ENCODE data around the gene FNTB. TPM values are rescaled to one million over a fixed set of nuclear protein-coding genes. Genes with fewer than 3 reads are reported as not detected.

The FNTB gene
- total RNA-seq, 1 donor from 2014 or later, result 22.4 TPM

- no peaks in the 10 kb centered on the region for H3K9me3 Mint-ChIP-seq (ENCODE audit: low read depth)
- no peak for DNase-seq (ENCODE audit: low spot score, unreplicated experiment)
- peak overlapping the region; percentile 91 for H3K27ac Mint-ChIP-seq
- H3K36me3 Mint-ChIP-seq (ENCODE audit: insufficient read depth), result no peaks in the 10 kb centered on the region
- H3K4me1 Mint-ChIP-seq (ENCODE audit: low read depth), result peaks cover 14% of the 10 kb centered on the region
- peaks cover 18% of the 10 kb centered on the region for H3K27me3 Mint-ChIP-seq
- no peak overlapping the region for H3K4me3 Mint-ChIP-seq (ENCODE audit: low read depth)
- no peak for TF ChIP-seq CTCF (IDR thresholded peaks at IDR 0.05; ENCODE audit: unreplicated experiment)
Observed at GRCh38 chr14:64979336-64980074, 7.2 kb upstream of the FNTB start.

- no peak overlapping the region for H3K27ac Mint-ChIP-seq
Observed at GRCh38 chr14:64983439-64984310, 3.0 kb upstream of the FNTB start.

GRCh38 chr14:64987438-64987767, 708 bp downstream of the FNTB start:
- Mint-ChIP-seq H3K27me3 (peaks cover 23% of the 10 kb centered on the region), H3K27ac (peak overlapping the region; percentile 99), H3K4me3 (ENCODE audit: low read depth) (peak overlapping the region; percentile 97), H3K4me1 (ENCODE audit: low read depth) (peaks cover 12% of the 10 kb centered on the region), H3K36me3 (ENCODE audit: insufficient read depth) (no peaks in the 10 kb centered on the region), H3K9me3 (ENCODE audit: low read depth) (no peaks in the 10 kb centered on the region)
- DNase-seq (ENCODE audit: low spot score, unreplicated experiment), result no peak
- TF ChIP-seq CTCF (IDR thresholded peaks at IDR 0.05; ENCODE audit: unreplicated experiment), result no peak

More at GRCh38 chr14:64983439-64984310, 3.0 kb upstream of the FNTB start:
- Mint-ChIP-seq H3K27me3 (peaks cover 27% of the 10 kb centered on the region), H3K36me3 (ENCODE audit: insufficient read depth) (no peaks in the 10 kb centered on the region), H3K9me3 (ENCODE audit: low read depth) (no peaks in the 10 kb centered on the region), H3K4me3 (ENCODE audit: low read depth) (peak overlapping the region; percentile 35), H3K4me1 (ENCODE audit: low read depth) (peaks cover 14% of the 10 kb centered on the region)
- peak; percentile 76 for TF ChIP-seq CTCF (IDR thresholded peaks at IDR 0.05; ENCODE audit: unreplicated experiment)
- DNase-seq (ENCODE audit: low spot score, unreplicated experiment), result no peak

- Mint-ChIP-seq H3K27me3 (peaks cover 7% of the 10 kb centered on the region), H3K9me3 (ENCODE audit: low read depth) (no peaks in the 10 kb centered on the region), H3K4me3 (ENCODE audit: low read depth) (no peak overlapping the region), H3K27ac (no peak overlapping the region), H3K4me1 (ENCODE audit: low read depth) (peaks cover 8% of the 10 kb centered on the region), H3K36me3 (ENCODE audit: insufficient read depth) (no peaks in the 10 kb centered on the region)
- no peak for TF ChIP-seq CTCF (IDR thresholded peaks at IDR 0.05; ENCODE audit: unreplicated experiment)
- DNase-seq (ENCODE audit: low spot score, unreplicated experiment), result no peak
Observed at GRCh38 chr14:64990296-64990695, 3.6 kb downstream of the FNTB start.

GRCh38 chr14:64990939-64991338, 4.2 kb downstream of the FNTB start:
- Mint-ChIP-seq H3K36me3 (ENCODE audit: insufficient read depth) (no peaks in the 10 kb centered on the region), H3K4me1 (ENCODE audit: low read depth) (peaks cover 8% of the 10 kb centered on the region), H3K27ac (no peak overlapping the region), H3K27me3 (peaks cover 3% of the 10 kb centered on the region), H3K4me3 (ENCODE audit: low read depth) (no peak overlapping the region), H3K9me3 (ENCODE audit: low read depth) (no peaks in the 10 kb centered on the region)
- DNase-seq (ENCODE audit: low spot score, unreplicated experiment), result no peak
- no peak for TF ChIP-seq CTCF (IDR thresholded peaks at IDR 0.05; ENCODE audit: unreplicated experiment)
